GM18909 (cell line): Measurements from ENCODE around the gene ISM2.

ENCODE experiments used
- ATAC-seq: cut with Tn5 transposase; IDR thresholded peaks from one replicate; pipeline ENCODE4 v1.9.1; 2021; ENCODE audit warnings: mild to moderate bottlenecking; ENCODE audit not compliant: unreplicated experiment, poor library complexity

Gene ISM2

DNA sequence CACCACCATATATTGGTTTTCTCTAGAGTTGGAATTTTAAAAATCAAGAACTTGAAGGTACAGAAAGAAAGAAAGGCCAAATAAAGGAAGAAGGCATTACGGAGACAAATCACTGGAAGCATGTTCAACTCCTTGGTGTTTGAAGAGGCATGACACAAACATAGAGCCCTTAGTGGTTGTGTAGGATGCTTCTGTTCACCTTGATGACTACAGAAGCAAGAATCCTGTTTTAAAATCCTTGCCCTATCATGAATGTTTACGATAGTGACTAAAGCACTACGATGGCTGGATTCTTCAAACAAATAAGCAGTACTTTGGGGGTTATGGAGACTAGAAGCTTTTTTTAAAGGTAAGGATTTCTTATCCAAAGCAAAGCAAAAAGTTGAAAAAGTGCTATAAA is 10.3 kb upstream of the ISM2 start:
- ATAC-seq, result no peak

GRCh38 chr14:77508249-77508648 is 9.6 kb upstream of the ISM2 start:
- ATAC-seq, result no peak

DNA sequence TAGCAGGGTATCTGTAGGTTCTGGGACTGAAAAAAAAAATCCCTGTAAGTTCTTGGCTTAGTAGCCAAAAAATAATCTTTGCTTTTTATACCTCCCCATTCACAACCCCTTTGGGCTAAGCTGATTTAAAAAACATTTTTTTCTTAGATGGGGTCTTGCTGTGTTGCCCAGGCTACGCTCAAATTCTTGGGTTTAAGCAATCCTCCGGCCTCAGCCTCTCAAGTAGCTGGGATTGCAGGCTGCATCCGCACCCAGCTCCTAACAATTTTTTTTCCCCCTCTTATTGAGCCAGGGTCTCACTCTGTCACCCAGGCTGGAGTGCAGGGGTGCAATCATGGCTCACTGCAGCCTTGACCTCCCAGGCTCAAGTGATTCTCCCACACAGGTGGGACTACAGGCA is 9.1 kb upstream of the ISM2 start:
- no peak for ATAC-seq

GRCh38 chr14:77505031-77505430 is 6.4 kb upstream of the ISM2 start:
- ATAC-seq, result no peak

DNA sequence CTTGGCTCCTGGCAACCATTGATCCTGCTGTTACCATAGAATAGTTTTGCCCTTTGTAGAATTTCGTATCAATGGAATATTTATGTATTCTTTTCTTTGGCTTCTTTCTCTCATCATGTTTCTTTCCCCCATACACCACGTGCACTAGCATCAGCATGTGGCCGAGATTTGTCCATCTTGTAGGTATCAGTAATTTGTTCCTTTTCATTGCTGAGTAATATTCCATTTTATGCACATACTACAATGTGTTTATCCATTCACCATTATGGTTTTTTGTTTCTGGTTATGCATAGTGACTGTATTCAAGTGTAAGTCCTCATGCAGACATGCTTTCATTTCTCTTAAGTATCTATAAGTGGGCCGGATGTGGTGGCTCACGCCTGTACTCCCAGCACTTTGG is 4.5 kb upstream of the ISM2 start:
- ATAC-seq, result no peak

- ATAC-seq, result no peak
Measured at GRCh38 chr14:77502109-77502782, 3.6 kb upstream of the ISM2 start.

DNA sequence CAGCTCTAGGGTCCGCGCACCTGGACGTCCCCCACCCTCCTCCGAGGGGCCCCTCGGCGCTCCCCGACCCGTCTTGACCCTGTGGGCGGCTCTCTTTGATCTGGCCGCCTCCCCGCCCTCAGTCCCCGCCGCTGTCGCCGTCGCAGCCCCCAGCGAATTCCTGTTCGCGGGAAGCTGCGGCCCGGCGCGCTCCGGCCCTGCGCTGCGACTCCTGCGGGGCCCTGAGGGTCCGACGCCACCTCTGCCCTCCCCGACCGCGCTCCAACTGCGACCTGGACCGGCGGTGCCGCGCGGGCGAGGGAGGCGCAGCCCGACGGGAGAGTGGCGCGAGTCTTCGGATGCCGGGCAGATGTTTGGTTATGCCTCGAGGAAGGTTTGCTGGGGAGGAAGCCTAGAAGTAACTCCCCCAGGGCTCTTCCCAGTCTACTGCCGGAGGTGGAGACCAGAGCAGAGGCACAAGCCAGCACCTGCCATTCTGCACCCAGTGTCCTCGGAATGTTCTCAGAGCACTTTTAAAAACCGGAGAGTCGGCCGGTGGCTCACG is 440 bp upstream of the ISM2 start:
- ATAC-seq, result peak; percentile 38

GRCh38 chr14:77495334-77495733 is 3.3 kb downstream of the ISM2 start:
- ATAC-seq, result no peak

- ATAC-seq, result no peak
Measured at GRCh38 chr14:77491056-77491455, 7.6 kb downstream of the ISM2 start.

- ATAC-seq, result no peak
Measured at GRCh38 chr14:77490347-77490986, 8.1 kb downstream of the ISM2 start.

DNA sequence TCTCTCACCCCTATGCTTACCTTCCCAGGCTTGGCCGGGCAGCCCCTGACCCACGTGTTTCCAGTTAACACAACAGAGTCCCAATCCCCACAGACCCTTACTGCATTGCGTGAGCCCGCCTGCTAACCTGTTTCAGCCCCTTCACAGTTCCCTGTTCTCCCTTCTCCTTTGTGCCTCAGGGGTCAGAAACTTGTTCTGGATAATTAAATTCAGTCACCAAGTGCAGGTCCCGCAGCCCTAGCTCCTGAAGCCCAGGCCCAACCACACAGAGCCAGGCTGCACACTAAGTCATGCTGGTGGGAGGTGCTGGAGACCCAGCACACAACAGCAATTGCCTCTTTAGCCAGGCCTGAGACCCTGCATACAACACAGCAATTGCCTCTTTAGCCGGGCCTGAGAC is 9.6 kb downstream of the ISM2 start:
- ATAC-seq, result no peak

DNA sequence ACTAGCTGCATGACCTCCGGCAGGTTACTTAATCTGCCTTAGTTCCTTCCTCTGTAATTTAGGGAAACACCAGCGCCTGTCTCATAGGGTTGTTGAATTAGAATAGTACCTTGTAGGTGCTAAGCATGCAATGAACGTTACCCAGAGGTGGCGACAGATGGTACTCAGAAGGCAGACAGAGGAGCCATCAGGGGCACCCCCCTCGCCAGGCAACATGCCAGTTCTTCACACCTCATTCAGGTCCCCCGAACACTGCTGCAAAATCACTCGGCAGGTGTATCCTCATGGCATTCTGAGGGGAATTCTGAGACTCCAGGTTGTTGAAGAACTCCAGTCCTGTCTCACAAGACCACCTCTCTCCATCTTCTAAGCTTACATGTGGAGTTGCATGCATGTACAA is 10.1 kb downstream of the ISM2 start:
- no peak for ATAC-seq

DNA sequence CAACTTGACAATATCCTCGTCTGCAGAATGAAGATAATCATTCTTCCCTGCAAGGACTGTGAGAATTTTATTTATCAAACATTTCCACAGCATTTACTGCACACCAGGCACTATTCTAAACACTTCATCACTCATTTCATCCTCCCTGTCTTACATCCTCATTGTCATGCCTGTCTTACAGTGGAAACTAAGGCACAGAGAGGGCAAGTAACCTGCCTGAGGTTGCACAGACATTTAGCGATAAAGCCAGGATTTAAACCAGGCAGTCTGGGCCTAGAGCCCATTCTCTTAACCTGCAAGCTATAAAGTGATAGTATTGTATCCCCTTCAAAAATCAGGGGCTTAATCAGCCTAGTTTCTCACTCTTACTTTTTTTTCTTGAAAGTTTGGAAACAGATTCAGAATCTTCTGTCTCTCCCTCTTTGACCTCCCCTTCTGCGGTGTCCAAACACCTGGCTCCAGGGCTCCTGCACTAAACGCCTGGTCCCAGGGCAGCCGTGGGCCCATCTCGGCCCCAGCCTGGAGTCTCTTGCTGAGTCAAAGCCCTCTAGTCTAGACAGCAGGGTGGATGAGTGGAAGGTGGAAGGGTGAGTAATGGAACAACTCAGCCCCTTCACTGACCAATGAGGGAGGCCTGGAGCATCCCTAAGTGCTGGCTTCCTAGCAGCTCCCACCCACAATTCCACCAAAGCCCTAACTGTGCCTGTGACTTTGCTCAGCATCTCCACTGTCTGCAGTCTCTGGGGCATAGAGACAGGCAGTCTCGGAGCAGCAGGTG is 12.5 kb downstream of the ISM2 start:
- ATAC-seq, result no peak

- ATAC-seq, result no peak
Measured at GRCh38 chr14:77485256-77485655, 13.4 kb downstream of the ISM2 start.

GRCh38 chr14:77482422-77482821 is 16.2 kb downstream of the ISM2 start:
- no peak for ATAC-seq

GRCh38 chr14:77478796-77479195 is 19.8 kb downstream of the ISM2 start:
- ATAC-seq, result peak; percentile 94

GRCh38 chr14:77478029-77478428 is 20.6 kb downstream of the ISM2 start:
- no peak for ATAC-seq

DNA sequence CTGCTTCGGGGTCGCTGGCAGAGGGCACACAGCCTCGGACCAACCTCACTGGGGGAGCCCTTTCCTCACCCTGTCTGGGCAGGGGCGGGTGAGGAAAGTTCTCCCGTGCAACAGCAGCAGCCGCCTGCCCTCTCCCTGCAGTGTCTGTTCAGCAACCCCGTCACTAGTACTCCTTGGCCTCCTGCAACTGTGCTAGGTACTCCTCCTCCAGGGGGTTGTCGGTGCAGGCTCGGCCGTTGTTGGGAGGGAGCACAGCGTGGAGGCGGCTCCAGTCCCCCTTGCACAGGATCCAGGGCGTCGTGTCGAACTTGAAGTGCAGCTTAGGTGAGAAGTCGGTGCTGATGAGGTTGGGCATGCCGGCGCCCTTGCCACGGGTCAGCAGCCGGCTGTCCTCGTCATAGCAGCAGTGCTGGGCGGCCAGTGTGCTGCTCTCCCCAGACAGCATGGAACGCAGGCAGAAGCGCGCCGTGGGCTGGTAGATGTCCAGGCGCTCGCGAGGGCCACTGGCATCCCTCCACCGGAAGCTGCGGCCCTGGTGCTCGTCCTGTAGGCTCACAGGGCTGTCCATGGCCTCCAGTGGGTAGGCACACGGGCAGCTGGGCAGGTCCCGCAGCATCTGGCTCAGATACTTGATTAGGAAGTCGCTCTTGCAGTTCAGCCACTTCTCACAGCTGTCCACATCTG is 23.0 kb downstream of the ISM2 start:
- no peak for ATAC-seq

- ATAC-seq, result no peak
Measured at GRCh38 chr14:77474479-77475177, 24.0 kb downstream of the ISM2 start.

DNA sequence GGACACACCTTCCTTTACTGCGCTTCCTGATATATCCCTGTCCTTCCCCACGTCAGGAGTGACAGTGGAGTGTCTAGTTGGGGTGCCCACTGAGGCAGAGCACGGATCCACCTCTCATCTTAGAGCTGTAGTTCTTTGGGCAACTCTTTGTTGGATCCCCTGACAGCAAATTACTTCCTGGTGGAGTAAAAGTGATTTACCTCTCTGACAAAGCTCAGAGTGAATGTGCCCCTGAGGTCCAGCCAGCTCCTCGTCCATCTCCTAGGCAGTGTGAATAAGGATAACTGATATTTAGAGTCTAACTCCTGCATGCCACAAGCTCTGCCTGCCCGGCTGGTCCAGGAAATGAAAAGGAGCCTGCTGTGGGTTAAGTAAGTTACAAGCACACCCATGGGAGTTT is 24.7 kb downstream of the ISM2 start:
- no peak for ATAC-seq
